HCT116 (cell line): Measurements from ENCODE around the gene DYNC1I1. TPM values are rescaled to one million over a fixed set of nuclear protein-coding genes. Genes with fewer than 3 reads are reported as not detected.

ENCODE experiments used
- ATAC-seq: fragments of 200-7000 bp; cut with Tn5 transposase; 2 replicates; pipeline ENCODE4 v1.9.1; 2020; ENCODE audit warnings: mild to moderate bottlenecking, moderate library complexity
- BruUV-seq: library from RNA; stranded (reverse); fragments of 400-500 nt; replicated peaks from 2 replicates; lab custom pipeline; 2021; lab: Mats Ljungman, UMichigan
- CTCF ChIA-PET: fragments of 300-600 bp; sonication (Branson Sonifier 250); formaldehyde crosslinking; loops from one replicate; lab custom pipeline; 2021; ENCODE audit warnings: antibody characterized with exemption; lab: Charles Lee
- POLR2A ChIA-PET: fragments of 300-600, 350-600 bp; sonication (Branson Sonifier 250); formaldehyde crosslinking; loops from one replicate; lab custom pipeline; 2021; ENCODE audit warnings: antibody characterized with exemption; lab: Charles Lee
- RAD21 ChIA-PET, 2 experiments: fragments of 300-600 bp; sonication (Branson Sonifier 250); formaldehyde crosslinking; loops; one replicate each; lab custom pipeline; 2023; ENCODE audit warnings: low total read pairs in 2 of 2; ENCODE audit not compliant: uncharacterized antibody in 2 of 2, unreplicated experiment in 2 of 2, low non-redundant PET in 1 of 2; lab: Charles Lee
- DNase-seq: peaks from one replicate; pipeline ENCODE4 v3.0.0-alpha.2; 2010; ENCODE audit warnings: low read depth, low spot score
- H2AFZ ChIP-seq: fragments of 200-600 bp; shearing (Covaris generic), sonication (generic); 2 replicates; pipeline ENCODE4 v1.6.1; 2017; ENCODE audit warnings: low read depth, mixed run types, mixed read lengths, antibody characterized with exemption, low read length; ENCODE audit not compliant: poor library complexity, severe bottlenecking
- H3K27ac ChIP-seq: 2 replicates; pipeline ENCODE4 v1.5.1; 2012; ENCODE audit warnings: low read depth, low read length
- H3K27me3 ChIP-seq: fragments of 200-600 bp; sonication (generic); 2 replicates; pipeline ENCODE4 v1.6.1; 2016; ENCODE audit warnings: mixed run types, low read length, mixed read lengths; ENCODE audit not compliant: insufficient read depth
- H3K36me3 ChIP-seq, 2 experiments: fragments of 200-500 bp in 1 of 2; fragments of 200-600 bp in 1 of 2; sonication (Bioruptor generic) in 1 of 2; sonication (generic) in 1 of 2; 2 replicates each; pipeline versions ENCODE4 v1.5.1 to v1.6.1; 2014 to 2016; ENCODE audit warnings: low read length in 2 of 2, inconsistent platforms in 1 of 2, mixed read lengths in 1 of 2, mixed run types in 1 of 2; ENCODE audit not compliant: insufficient read depth in 2 of 2, control insufficient read depth in 1 of 2
- H3K4me1 ChIP-seq, 2 experiments: fragments of 200-600 bp in 1 of 2; sonication (generic) in 1 of 2; 2 replicates each; pipeline versions ENCODE4 v1.5.1 to v1.6.1; 2012 to 2017; ENCODE audit warnings: low read length in 2 of 2, inconsistent platforms in 1 of 2, mild to moderate bottlenecking in 1 of 2, mixed read lengths in 1 of 2, mixed run types in 1 of 2, moderate library complexity in 1 of 2; ENCODE audit not compliant: insufficient read depth in 2 of 2, control insufficient read depth in 1 of 2
- H3K4me2 ChIP-seq: fragments of 200-600 bp; sonication (generic); 2 replicates; pipeline ENCODE4 v1.6.1; 2017; ENCODE audit warnings: mixed run types, low read length, mixed read lengths
- H3K4me3 ChIP-seq, 2 experiments: fragments of 200-600 bp in 1 of 2; sonication (generic) in 1 of 2; replicated peaks in 1 of 2; 2 replicates each; pipeline ENCODE4 v1.5.1; 2011 to 2016; ENCODE audit warnings: low read length in 2 of 2, control low read depth in 1 of 2, low read depth in 1 of 2, mild to moderate bottlenecking in 1 of 2, mixed read lengths in 1 of 2, mixed run types in 1 of 2
- H3K79me2 ChIP-seq: fragments of 200-600 bp; sonication (generic); 2 replicates; pipeline ENCODE4 v1.6.1; 2017; ENCODE audit warnings: mild to moderate bottlenecking, mixed run types, low read length, moderate library complexity, mixed read lengths; ENCODE audit not compliant: insufficient read depth
- H3K9ac ChIP-seq: fragments of 200-600 bp; sonication (generic); 2 replicates; pipeline ENCODE4 v1.6.1; 2016; ENCODE audit warnings: low read length, mixed read lengths
- H3K9me2 ChIP-seq: fragments of 200-600 bp; sonication (generic), shearing (Covaris generic); 2 replicates; pipeline ENCODE4 v1.6.1; 2017; ENCODE audit warnings: mixed run types, mild to moderate bottlenecking, moderate library complexity; ENCODE audit not compliant: insufficient read depth
- H3K9me3 ChIP-seq, 2 experiments: fragments of 200-500 bp in 1 of 2; fragments of 200-600 bp in 1 of 2; sonication (Bioruptor generic) in 1 of 2; sonication (generic) in 1 of 2; 2 replicates each; pipeline ENCODE4 v1.6.1; 2014 to 2017; ENCODE audit warnings: low read length in 2 of 2, mixed read lengths in 2 of 2, inconsistent platforms in 1 of 2, low read depth in 1 of 2, mild to moderate bottlenecking in 1 of 2, mixed run types in 1 of 2, moderate library complexity in 1 of 2; ENCODE audit not compliant: control insufficient read depth in 1 of 2, insufficient read depth in 1 of 2
- H4K20me1 ChIP-seq: fragments of 200-600 bp; sonication (generic), shearing (Covaris generic); 2 replicates; pipeline ENCODE4 v1.6.1; 2017; ENCODE audit warnings: mixed run types, mild to moderate bottlenecking, moderate library complexity; ENCODE audit not compliant: insufficient read depth
- ELF1 ChIP-seq: IDR thresholded peaks from 2 replicates; pipeline ENCODE4 v1.6.1; 2012; ENCODE audit warnings: low read depth, borderline replicate concordance
- EZH2 ChIP-seq: fragments of 200-600 bp; sonication (generic); IDR thresholded peaks from 2 replicates; pipeline ENCODE4 v1.6.1; 2017; ENCODE audit warnings: antibody characterized with exemption, mixed run types
- FOSL1 ChIP-seq: IDR thresholded peaks from 2 replicates; pipeline ENCODE4 v1.6.1; 2012; ENCODE audit warnings: low read depth
- JUND ChIP-seq: IDR thresholded peaks from 2 replicates; pipeline ENCODE4 v1.6.1; 2012
- POLR2AphosphoS5 ChIP-seq: IDR thresholded peaks from 2 replicates; pipeline ENCODE4 v1.6.1; 2011; ENCODE audit warnings: mild to moderate bottlenecking, low read depth, low read length, moderate library complexity
- RAD21 ChIP-seq: IDR thresholded peaks from 2 replicates; pipeline ENCODE4 v1.6.1; 2012; ENCODE audit warnings: low read depth, mild to moderate bottlenecking
- SIN3A ChIP-seq: IDR thresholded peaks from 2 replicates; pipeline ENCODE4 v1.6.1; 2012; ENCODE audit warnings: low read depth
- TCF7L2 ChIP-seq: IDR thresholded peaks from 2 replicates; pipeline ENCODE4 v1.7.0; 2011; ENCODE audit warnings: borderline replicate concordance, inconsistent platforms; ENCODE audit not compliant: insufficient read depth, insufficient read length; ENCODE audit errors: extremely low read depth
- ZNF274 ChIP-seq: fragments of 200-500 bp; sonication (Bioruptor generic); IDR thresholded peaks from 2 replicates; pipeline ENCODE4 v1.6.1; 2014; ENCODE audit warnings: mild to moderate bottlenecking, low read depth, low read length, inconsistent platforms
- intact Hi-C: fragments of 100-400 bp; cut with micrococcal nuclease; formaldehyde crosslinking; loops from 2 replicates; pipeline ENCODE4 v1.10.0; 2022
- total RNA-seq: library from RNA; stranded (reverse); gene quantifications from one replicate; pipeline ENCODE4 v1.2.1, GENCODE V29; 2021; ENCODE audit not compliant: unreplicated experiment
- TF ChIP-seq, protein P1 (sequence below): IDR thresholded peaks from 2 replicates; pipeline ENCODE4 v1.6.1; 2012; ENCODE audit warnings: low read depth

DYNC1I1 gene
- total RNA-seq, 1 experiment from 2014 or later, result not detected

DNA sequence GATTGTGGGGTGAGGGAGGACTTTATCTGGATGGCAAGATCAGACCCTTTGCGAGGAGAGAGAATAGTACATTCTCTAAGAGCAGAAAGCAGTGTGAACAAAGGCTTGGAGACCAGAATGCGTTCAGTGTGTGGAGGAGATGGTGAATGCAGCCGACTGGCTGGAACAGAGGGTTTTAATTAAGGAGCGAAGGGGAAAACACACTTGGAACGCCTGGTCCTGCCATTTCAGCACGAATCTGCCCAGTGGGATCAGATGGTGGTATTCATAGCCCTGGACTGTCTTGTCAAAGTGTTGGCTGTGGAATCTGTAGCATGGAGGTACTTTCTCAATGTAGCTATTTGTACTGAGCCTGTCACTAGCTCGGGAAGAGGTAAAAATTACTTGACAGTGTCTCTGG is 288.7 kb downstream of the DYNC1I1 start:
- ChIA-PET POLR2A (no interaction called here), CTCF (no interaction called here)
- Histone ChIP-seq H3K79me2 (no peaks in the 10 kb centered on the region), H3K4me3 (no peak overlapping the region), H3K27ac (no peak overlapping the region), H3K9ac (no peak overlapping the region), H3K36me3 (no peaks in the 10 kb centered on the region), H3K4me2 (no peak overlapping the region)
- BruUV-seq, result no TSS peak
- ATAC-seq, result no peak
- intact Hi-C loops, result no loop called here
- TF ChIP-seq TCF7L2, result no peak
- no peak for TF ChIP-seq JUND
- TF ChIP-seq, all 23 proteins: peak for 0
- no peaks in the 10 kb centered on the region for H3K9me2 ChIP-seq
- H3K27me3 ChIP-seq, result peaks cover 78% of the 10 kb centered on the region
- H4K20me1 ChIP-seq, result no peaks in the 10 kb centered on the region
- no peak overlapping the region for H2AFZ ChIP-seq
- no peaks in the 10 kb centered on the region for H3K4me1 ChIP-seq
- RAD21 ChIA-PET, result no interaction called here
- no peaks in the 10 kb centered on the region for H3K9me3 ChIP-seq
- no peak for DNase-seq

DNA sequence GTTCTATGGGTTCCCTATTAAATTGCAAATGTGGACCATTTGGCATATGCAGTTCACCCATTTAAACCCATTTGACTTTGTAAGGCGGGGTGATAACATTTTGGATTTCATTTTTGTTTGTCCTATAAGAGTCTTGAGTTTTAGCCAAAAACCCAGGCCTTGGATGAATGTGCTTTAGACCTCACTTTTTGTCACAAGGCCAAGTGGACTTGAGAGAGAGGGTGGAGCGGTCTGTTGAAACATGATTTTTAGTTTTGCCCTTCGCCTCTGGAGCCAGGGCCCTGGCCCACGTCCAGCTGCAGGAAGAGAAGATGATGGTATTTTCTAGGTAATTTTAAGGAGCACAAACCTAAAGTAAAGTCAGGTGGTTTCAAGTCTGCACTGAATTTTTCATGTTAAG is 289.5 kb downstream of the DYNC1I1 start:
- RAD21 ChIA-PET, result no interaction called here
- no TSS peak for BruUV-seq
- TF ChIP-seq ELF1 (no peak), TCF7L2 (no peak), SIN3A (no peak), RAD21 (no peak), POLR2AphosphoS5 (no peak), EZH2 (no peak), ZNF274 (no peak), FOSL1 (no peak)
- TF ChIP-seq, protein P1, sequence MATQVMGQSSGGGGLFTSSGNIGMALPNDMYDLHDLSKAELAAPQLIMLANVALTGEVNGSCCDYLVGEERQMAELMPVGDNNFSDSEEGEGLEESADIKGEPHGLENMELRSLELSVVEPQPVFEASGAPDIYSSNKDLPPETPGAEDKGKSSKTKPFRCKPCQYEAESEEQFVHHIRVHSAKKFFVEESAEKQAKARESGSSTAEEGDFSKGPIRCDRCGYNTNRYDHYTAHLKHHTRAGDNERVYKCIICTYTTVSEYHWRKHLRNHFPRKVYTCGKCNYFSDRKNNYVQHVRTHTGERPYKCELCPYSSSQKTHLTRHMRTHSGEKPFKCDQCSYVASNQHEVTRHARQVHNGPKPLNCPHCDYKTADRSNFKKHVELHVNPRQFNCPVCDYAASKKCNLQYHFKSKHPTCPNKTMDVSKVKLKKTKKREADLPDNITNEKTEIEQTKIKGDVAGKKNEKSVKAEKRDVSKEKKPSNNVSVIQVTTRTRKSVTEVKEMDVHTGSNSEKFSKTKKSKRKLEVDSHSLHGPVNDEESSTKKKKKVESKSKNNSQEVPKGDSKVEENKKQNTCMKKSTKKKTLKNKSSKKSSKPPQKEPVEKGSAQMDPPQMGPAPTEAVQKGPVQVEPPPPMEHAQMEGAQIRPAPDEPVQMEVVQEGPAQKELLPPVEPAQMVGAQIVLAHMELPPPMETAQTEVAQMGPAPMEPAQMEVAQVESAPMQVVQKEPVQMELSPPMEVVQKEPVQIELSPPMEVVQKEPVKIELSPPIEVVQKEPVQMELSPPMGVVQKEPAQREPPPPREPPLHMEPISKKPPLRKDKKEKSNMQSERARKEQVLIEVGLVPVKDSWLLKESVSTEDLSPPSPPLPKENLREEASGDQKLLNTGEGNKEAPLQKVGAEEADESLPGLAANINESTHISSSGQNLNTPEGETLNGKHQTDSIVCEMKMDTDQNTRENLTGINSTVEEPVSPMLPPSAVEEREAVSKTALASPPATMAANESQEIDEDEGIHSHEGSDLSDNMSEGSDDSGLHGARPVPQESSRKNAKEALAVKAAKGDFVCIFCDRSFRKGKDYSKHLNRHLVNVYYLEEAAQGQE, result no peak
- TF ChIP-seq, all 23 proteins: peak for 0
- H3K4me2 ChIP-seq, result no peak overlapping the region
- no peak overlapping the region for H2AFZ ChIP-seq
- H3K9me2 ChIP-seq, result no peaks in the 10 kb centered on the region
- intact Hi-C loops, result no loop called here
- no peaks in the 10 kb centered on the region for H3K9me3 ChIP-seq
- DNase-seq (no peak), ATAC-seq (no peak)
- no peaks in the 10 kb centered on the region for H3K79me2 ChIP-seq
- no peaks in the 10 kb centered on the region for H3K4me1 ChIP-seq
- no peak overlapping the region for H3K4me3 ChIP-seq
- CTCF ChIA-PET, result no interaction called here
- peaks cover 86% of the 10 kb centered on the region for H3K27me3 ChIP-seq
- H3K9ac ChIP-seq, result no peak overlapping the region
- H4K20me1 ChIP-seq, result no peaks in the 10 kb centered on the region
- H3K36me3 ChIP-seq, result no peaks in the 10 kb centered on the region
- H3K27ac ChIP-seq, result no peak overlapping the region
- POLR2A ChIA-PET, result no interaction called here
